GM12872 (cell line): Measurements from ENCODE around the gene OPN4.

Source experiments
- TF ChIP-seq, protein P1 (sequence below): IDR thresholded peaks from 3 replicates; pipeline ENCODE4 v1.5.1; 2011; ENCODE audit warnings: low read depth, mild to moderate bottlenecking, low read length, moderate library complexity; ENCODE audit not compliant: insufficient read depth

OPN4 gene

DNA sequence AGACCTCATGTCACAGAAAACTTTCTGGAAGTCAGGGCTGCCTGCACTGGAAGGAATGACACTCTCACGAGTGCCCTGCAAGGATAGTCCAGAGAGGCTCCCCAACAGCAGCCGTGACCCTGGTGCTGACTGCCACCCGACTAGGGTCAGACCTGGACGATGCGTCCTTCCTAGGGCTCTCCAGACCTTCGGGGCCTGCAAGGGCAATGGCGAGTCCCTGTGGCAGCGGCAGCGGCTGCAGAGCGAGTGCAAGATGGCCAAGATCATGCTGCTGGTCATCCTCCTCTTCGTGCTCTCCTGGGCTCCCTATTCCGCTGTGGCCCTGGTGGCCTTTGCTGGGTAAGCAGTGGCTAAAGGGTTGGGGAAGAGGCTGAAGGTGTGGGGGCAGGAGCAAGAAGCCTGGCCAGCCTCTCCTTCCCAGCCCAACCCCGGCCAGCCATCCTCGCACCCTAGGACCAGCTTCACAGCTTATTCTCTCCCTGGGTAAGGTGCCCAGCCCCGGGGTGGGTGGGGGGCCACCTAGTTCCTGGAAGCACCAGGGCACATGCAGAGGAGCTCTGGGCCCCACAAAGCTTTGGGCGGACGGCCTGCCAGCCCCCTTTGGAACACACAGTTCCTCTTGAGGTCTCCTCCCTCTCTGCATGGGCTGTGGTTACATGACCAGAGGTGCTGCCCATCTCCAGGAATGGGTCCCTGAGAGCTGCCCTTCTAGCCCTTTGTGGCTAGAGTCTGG is 5.5 kb downstream of the OPN4 start:
- TF ChIP-seq, protein P1, sequence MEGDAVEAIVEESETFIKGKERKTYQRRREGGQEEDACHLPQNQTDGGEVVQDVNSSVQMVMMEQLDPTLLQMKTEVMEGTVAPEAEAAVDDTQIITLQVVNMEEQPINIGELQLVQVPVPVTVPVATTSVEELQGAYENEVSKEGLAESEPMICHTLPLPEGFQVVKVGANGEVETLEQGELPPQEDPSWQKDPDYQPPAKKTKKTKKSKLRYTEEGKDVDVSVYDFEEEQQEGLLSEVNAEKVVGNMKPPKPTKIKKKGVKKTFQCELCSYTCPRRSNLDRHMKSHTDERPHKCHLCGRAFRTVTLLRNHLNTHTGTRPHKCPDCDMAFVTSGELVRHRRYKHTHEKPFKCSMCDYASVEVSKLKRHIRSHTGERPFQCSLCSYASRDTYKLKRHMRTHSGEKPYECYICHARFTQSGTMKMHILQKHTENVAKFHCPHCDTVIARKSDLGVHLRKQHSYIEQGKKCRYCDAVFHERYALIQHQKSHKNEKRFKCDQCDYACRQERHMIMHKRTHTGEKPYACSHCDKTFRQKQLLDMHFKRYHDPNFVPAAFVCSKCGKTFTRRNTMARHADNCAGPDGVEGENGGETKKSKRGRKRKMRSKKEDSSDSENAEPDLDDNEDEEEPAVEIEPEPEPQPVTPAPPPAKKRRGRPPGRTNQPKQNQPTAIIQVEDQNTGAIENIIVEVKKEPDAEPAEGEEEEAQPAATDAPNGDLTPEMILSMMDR: no peak

DNA sequence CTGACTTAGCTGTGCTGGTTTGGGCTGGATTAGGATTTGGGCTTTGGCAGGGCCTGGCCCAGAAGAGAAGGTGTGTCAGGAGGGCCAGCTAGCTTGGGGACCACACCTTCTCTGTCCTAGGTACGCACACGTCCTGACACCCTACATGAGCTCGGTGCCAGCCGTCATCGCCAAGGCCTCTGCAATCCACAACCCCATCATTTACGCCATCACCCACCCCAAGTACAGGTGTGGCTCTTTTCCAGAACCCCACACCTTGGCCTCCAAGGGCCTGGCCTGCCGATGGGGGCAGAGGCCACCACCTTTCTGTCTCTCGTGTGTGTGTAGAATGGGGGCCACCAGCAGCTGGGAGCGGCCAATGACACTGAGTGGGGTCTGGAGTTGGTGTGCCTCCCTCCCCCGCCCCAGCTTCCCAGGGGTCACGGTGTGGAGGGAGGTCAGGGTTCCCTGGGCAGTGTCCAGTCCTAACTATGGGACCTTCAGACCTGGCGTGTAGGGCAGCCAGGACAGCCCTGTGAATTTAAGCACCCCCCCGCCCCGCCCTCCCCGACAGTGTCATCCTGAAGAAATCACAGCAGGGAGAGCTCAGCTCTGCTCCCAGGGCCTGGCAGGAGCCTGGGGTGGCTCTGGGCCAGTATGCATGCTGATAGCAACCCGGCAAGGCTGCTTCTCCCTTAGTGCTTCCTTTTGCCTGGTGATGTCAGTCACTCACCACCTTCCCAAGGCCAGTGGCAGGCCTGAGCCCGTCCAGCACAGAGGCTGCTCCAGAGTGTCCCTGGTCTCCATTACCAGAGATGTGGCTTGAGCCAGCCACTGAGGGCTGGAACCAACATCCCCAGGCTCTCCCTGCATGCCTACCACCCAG is 7.0 kb downstream of the OPN4 start:
- TF ChIP-seq, protein P1: no peak

DNA sequence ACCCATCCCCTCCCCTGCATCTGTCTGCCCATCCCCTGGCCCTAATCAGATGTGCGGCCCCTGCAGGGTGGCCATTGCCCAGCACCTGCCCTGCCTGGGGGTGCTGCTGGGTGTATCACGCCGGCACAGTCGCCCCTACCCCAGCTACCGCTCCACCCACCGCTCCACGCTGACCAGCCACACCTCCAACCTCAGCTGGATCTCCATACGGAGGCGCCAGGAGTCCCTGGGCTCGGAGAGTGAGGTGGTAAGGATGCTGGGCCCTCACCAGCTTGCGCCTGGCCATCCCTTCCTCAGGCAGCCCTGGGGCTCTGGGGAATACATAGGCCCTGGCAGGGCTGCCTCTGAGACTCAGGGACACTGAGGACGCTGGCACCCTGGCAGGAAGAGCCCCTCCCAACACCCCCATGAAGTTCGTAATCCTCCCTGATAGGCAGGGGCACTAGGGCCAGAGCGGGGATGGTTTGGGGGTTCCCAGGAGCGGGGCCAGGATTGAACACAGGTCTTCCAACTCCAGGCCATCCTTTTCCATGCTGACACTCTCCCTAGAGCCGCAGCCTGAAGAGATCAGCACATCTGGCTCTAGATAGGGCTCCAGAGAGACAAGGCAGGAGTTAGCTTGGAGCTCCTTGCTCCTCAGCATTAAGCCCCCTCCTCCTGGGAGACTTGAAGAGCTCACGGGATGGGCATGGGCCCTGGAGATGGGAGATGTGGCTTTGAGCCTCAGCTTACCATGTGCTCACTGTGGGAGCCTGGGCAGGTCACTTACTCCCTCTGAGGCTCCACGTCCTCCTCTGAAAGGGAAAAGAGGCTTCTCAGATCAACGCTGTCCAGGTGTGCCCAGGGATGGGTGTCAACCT is 8.1 kb downstream of the OPN4 start:
- TF ChIP-seq, protein P1: no peak

DNA sequence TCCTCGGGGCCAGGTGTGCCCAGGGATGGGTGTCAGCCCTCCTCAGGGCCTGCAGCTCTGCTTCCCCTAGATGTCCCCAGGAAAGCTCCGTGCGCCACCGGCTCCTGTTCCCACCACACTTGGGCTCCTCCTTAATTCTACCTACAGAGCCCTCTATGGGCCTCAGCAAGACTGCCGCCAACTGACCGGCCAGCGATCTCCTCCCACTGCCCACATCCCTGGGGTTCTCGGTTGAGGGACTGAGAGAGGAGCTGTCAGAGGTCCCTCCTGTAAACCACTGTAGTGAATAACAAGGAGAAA is 8.6 kb downstream of the OPN4 start:
- TF ChIP-seq, protein P1: no peak

DNA sequence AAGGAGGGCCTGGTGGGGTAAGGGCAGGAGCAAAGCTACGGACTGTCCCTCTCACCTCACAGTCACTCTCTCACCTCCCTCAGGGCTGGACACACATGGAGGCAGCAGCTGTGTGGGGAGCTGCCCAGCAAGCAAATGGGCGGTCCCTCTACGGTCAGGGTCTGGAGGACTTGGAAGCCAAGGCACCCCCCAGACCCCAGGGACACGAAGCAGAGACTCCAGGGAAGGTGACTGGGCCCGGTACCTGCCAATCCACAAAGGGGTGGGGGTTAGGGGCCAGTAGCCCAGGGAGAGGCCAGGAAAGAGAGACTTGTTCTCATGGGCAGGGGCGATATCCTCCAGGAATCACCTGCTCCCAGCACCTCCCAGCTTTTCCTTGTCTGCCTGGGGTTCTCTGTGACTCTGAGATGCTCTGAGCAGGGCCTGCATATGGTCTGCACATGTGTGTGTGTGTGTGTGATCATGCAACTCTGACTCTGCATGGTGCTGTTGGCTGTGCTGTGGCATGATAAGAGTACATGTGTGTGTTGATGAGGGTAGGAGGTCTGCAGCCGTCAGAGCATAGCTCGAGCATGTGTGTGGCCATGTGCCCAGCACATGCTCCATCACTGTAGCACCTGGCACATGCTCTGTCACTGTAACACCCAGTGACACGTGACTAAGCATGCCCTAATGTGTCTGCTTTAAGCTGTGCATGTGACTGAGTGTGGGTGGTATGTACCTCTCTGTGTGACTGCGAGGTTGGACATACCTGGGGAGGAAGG is 9.4 kb downstream of the OPN4 start:
- TF ChIP-seq, protein P1: no peak

DNA sequence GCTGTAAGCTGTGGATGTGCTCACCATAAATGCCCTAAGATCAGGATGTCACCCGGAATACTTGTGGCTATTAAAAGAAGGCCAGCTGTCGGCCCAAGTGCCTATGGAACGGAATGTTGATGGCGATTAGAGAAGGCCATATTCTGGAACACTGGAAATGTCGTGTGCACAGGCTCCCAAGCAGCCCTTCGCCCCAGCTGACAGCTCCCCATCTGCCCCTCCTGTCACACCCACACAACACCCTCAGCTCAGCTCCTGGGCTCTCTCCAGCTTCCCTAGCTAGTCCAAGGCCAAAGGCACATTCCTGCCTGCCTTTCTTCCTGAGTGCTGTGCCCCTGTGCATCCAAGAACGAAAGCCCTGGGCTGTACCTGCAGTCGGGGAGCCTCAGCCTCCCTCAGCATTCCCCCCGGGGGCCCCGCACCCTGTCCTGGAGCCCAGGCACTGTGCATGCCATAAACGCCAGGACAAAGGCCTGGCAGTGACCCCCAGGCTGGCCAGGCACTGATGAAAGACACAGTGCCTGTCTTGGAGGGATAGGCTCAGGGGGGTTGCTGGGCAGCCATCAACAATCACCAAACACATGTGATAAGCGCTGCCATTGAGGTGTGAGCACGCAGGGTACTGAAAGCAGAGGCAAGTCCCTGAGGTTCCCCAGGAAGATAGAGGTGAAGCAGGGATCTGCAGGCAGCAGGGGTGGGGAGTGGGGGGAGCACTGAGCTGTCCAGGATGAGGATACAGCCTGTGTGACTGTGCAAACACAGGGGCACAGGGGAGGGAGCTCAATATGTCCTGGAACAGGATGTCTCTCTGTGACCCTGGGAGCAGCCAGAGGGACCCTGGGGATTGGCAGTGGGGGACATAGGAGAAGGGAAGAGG is 10.2 kb downstream of the OPN4 start:
- TF ChIP-seq, protein P1: no peak
